Panc1 (cell line): ENCODE results near the gene LAG3. TPM values are rescaled to one million over a fixed set of nuclear protein-coding genes. Genes with fewer than 3 reads are reported as not detected.

Source experiments
- ATAC-seq: fragments of 200-7000 bp; cut with Tn5 transposase; 2 replicates; pipeline ENCODE4 v1.9.1; 2020; ENCODE audit warnings: mild to moderate bottlenecking, moderate library complexity
- BruUV-seq: library from RNA; stranded (reverse); fragments of 400-500 nt; replicated peaks from 2 replicates; lab custom pipeline; 2021; lab: Mats Ljungman, UMichigan
- CTCF ChIA-PET: fragments of 300-600 bp; sonication (Branson Sonifier 250); formaldehyde crosslinking; loops from one replicate; lab custom pipeline; 2022; ENCODE audit warnings: antibody characterized with exemption; lab: Charles Lee
- POLR2A ChIA-PET: fragments of 300-600 bp; sonication (Branson Sonifier 250); formaldehyde crosslinking; loops from one replicate; lab custom pipeline; 2022; ENCODE audit warnings: antibody characterized with exemption; lab: Charles Lee
- DNase-seq: peaks from one replicate; pipeline ENCODE4 v3.0.0-alpha.2; 2010; ENCODE audit warnings: low read depth, low spot score
- H3K27ac ChIP-seq: 2 replicates; pipeline ENCODE4 v1.5.1; 2011; ENCODE audit warnings: mild to moderate bottlenecking, low read length, inconsistent platforms
- H3K27me3 ChIP-seq: fragments of 200-500 bp; sonication (Bioruptor generic); 2 replicates; pipeline ENCODE4 v1.6.0; 2014; ENCODE audit warnings: low read length, inconsistent platforms; ENCODE audit not compliant: control insufficient read depth, insufficient read depth
- H3K36me3 ChIP-seq: fragments of 200-500 bp; sonication (Bioruptor generic); 2 replicates; pipeline ENCODE4 v1.5.1; 2014; ENCODE audit warnings: inconsistent platforms, mild to moderate bottlenecking, low read length, moderate library complexity; ENCODE audit not compliant: control insufficient read depth, insufficient read depth
- H3K4me1 ChIP-seq: 2 replicates; pipeline ENCODE4 v1.5.1; 2011; ENCODE audit warnings: inconsistent platforms, mild to moderate bottlenecking, low read length, moderate library complexity; ENCODE audit not compliant: control insufficient read depth, insufficient read depth
- H3K4me3 ChIP-seq, 2 experiments: 2 replicates each; pipeline ENCODE4 v1.5.1; 2011 to 2012; ENCODE audit warnings: low read depth in 2 of 2, low read length in 2 of 2, mild to moderate bottlenecking in 2 of 2, inconsistent platforms in 1 of 2, moderate library complexity in 1 of 2
- H3K9me3 ChIP-seq: fragments of 200-500 bp; sonication (Bioruptor generic); 2 replicates; pipeline ENCODE4 v1.5.1; 2014; ENCODE audit warnings: low read depth, mild to moderate bottlenecking, inconsistent platforms, low read length, moderate library complexity; ENCODE audit not compliant: control insufficient read depth, insufficient read depth
- POLR2AphosphoS5 ChIP-seq: IDR thresholded peaks from 2 replicates; pipeline ENCODE4 v1.6.1; 2012; ENCODE audit warnings: mild to moderate bottlenecking, low read depth, low read length, moderate library complexity
- SIN3A ChIP-seq: IDR thresholded peaks from 2 replicates; pipeline ENCODE4 v1.6.1; 2012; ENCODE audit warnings: low read depth, mild to moderate bottlenecking, low read length, moderate library complexity, borderline replicate concordance; ENCODE audit not compliant: insufficient read depth
- TCF7L2 ChIP-seq: IDR thresholded peaks from 2 replicates; pipeline ENCODE4 v1.6.1; 2011; ENCODE audit warnings: mild to moderate bottlenecking, low read depth, low read length, inconsistent platforms
- in situ Hi-C: cut with HindIII; loops from 2 replicates; pipeline ENCODE4 v1.10.0; 2016; ENCODE audit warnings: low sequenced_read_pairs, low pct_unique_long_range_greater_than_20kb
- intact Hi-C: fragments of 100-400 bp; cut with micrococcal nuclease; formaldehyde crosslinking; loops from one replicate; pipeline ENCODE4 v1.10.0; 2022; ENCODE audit not compliant: unreplicated experiment
- total RNA-seq: library from RNA; stranded (reverse); gene quantifications from one replicate; pipeline ENCODE4 v1.2.1, GENCODE V29; 2021; ENCODE audit not compliant: unreplicated experiment
- TF ChIP-seq, protein P1 (sequence below), 2 experiments: IDR thresholded peaks; 2 replicates each; pipeline ENCODE4 v1.6.1; 2011 to 2012; ENCODE audit warnings: low read depth in 2 of 2, control low read depth in 1 of 2, low read length in 1 of 2, mild to moderate bottlenecking in 1 of 2, moderate library complexity in 1 of 2; ENCODE audit not compliant: insufficient read depth in 1 of 2
- TF ChIP-seq, protein P2 (sequence below): fragments of 450-650 bp; IDR thresholded peaks from 2 replicates; pipeline ENCODE4 v1.5.1; 2017; ENCODE audit warnings: mild to moderate bottlenecking

LAG3 gene
- total RNA-seq, 1 experiment from 2014 or later: 2.7 TPM

DNA sequence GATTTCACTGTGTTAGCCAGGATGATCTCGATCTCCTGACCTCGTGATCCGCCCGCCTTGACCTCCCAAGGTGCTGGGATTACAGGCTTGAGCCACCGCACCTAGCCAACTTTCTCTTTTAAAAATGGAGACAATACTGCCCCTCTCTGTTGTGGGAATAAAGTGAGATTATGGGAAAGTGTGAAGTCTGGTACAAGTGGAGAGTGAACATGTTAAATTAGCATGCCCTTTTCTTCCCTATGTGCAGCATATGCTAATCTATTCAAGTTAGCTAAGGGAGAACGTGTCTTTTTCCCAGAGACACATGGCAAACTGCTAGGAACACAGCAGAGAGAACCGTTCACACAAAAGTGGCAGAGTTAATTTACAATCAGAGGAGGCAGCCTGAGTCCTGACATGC, 47.0 kb upstream of the LAG3 start:
- Histone ChIP-seq H3K9me3 (no peaks in the 10 kb centered on the region), H3K36me3 (peaks cover 3% of the 10 kb centered on the region; the same call in 1 of the 2 replicates), H3K4me1 (peaks cover 3% of the 10 kb centered on the region; the same call in 1 of the 2 replicates), H3K27me3 (no peaks in the 10 kb centered on the region), H3K27ac (no peak overlapping the region), H3K4me3 (no peak overlapping the region)
- ChIA-PET POLR2A (no interaction called here), CTCF (no interaction called here)
- no peak for TF ChIP-seq SIN3A
- TF ChIP-seq TCF7L2: no peak
- TF ChIP-seq, protein P1, sequence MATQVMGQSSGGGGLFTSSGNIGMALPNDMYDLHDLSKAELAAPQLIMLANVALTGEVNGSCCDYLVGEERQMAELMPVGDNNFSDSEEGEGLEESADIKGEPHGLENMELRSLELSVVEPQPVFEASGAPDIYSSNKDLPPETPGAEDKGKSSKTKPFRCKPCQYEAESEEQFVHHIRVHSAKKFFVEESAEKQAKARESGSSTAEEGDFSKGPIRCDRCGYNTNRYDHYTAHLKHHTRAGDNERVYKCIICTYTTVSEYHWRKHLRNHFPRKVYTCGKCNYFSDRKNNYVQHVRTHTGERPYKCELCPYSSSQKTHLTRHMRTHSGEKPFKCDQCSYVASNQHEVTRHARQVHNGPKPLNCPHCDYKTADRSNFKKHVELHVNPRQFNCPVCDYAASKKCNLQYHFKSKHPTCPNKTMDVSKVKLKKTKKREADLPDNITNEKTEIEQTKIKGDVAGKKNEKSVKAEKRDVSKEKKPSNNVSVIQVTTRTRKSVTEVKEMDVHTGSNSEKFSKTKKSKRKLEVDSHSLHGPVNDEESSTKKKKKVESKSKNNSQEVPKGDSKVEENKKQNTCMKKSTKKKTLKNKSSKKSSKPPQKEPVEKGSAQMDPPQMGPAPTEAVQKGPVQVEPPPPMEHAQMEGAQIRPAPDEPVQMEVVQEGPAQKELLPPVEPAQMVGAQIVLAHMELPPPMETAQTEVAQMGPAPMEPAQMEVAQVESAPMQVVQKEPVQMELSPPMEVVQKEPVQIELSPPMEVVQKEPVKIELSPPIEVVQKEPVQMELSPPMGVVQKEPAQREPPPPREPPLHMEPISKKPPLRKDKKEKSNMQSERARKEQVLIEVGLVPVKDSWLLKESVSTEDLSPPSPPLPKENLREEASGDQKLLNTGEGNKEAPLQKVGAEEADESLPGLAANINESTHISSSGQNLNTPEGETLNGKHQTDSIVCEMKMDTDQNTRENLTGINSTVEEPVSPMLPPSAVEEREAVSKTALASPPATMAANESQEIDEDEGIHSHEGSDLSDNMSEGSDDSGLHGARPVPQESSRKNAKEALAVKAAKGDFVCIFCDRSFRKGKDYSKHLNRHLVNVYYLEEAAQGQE (IDR thresholded peaks at IDR 0.05; ENCODE audit: insufficient read depth in 1 of 2, low read depth in 2 of 2, low read length in 1 of 2): no peak
- TF ChIP-seq, protein P2, sequence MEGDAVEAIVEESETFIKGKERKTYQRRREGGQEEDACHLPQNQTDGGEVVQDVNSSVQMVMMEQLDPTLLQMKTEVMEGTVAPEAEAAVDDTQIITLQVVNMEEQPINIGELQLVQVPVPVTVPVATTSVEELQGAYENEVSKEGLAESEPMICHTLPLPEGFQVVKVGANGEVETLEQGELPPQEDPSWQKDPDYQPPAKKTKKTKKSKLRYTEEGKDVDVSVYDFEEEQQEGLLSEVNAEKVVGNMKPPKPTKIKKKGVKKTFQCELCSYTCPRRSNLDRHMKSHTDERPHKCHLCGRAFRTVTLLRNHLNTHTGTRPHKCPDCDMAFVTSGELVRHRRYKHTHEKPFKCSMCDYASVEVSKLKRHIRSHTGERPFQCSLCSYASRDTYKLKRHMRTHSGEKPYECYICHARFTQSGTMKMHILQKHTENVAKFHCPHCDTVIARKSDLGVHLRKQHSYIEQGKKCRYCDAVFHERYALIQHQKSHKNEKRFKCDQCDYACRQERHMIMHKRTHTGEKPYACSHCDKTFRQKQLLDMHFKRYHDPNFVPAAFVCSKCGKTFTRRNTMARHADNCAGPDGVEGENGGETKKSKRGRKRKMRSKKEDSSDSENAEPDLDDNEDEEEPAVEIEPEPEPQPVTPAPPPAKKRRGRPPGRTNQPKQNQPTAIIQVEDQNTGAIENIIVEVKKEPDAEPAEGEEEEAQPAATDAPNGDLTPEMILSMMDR: no peak
- TF ChIP-seq POLR2AphosphoS5: no peak
- in situ Hi-C loops (no loop called here), intact Hi-C loops (no loop called here)
- DNase-seq (no peak), ATAC-seq (no peak)
- TSS peak; percentile 91 for BruUV-seq

DNA sequence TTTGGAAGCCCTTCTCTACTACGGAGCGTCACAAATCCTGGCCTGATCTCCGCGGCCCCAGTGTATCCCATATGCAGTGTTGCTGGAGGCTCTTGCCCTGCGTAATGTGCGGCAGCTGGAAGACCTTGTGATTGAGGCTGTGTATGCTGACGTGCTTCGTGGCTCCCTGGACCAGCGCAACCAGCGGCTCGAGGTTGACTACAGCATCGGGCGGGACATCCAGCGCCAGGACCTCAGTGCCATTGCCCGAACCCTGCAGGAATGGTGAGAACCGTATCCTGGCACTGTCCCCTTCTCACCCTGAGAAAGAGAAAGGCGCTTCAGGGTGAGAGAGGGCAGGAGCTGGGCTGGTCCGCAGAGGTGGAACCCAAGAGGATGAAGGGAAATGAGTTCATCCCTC, 43.1 kb upstream of the LAG3 start:
- H3K4me1 ChIP-seq: 0 out of 2 replicates have a peak, but pooled peaks cover 3% of the 10 kb centered on the region
- intact Hi-C loops (no loop called here), in situ Hi-C loops (no loop called here)
- DNase-seq: no peak
- TF ChIP-seq, protein P2: no peak
- TF ChIP-seq, protein P1 (IDR thresholded peaks at IDR 0.05; ENCODE audit: insufficient read depth in 1 of 2, low read depth in 2 of 2, low read length in 1 of 2): no peak
- no peak for TF ChIP-seq TCF7L2
- no peak overlapping the region for H3K27ac ChIP-seq
- H3K4me3 ChIP-seq: no peak overlapping the region
- no TSS peak for BruUV-seq
- no peak for ATAC-seq
- no peaks in the 10 kb centered on the region for H3K9me3 ChIP-seq
- CTCF ChIA-PET: no interaction called here
- H3K36me3 ChIP-seq: no peaks in the 10 kb centered on the region
- POLR2A ChIA-PET: no interaction called here
- no peaks in the 10 kb centered on the region for H3K27me3 ChIP-seq
